ENCODE data around the gene SLC12A5.
A peak's percentile ranks its signal among the peaks of the same experiment; 100 is the strongest.

Gene SLC12A5

GRCh38 chr20:46012921-46013320 lies 16.1 kb upstream of the SLC12A5 start:
- no peak overlapping the region for H3K27ac Mint-ChIP-seq
- DNase-seq (ENCODE audit: low spot score) = no peak
- H3K4me1 Mint-ChIP-seq (ENCODE audit: low read depth) = peaks cover 43% of the 10 kb centered on the region
- peak overlapping the region; percentile 21 for H3K4me3 Mint-ChIP-seq
- H3K36me3 Mint-ChIP-seq (ENCODE audit: low read depth) = peaks cover 2% of the 10 kb centered on the region
- peaks cover 54% of the 10 kb centered on the region for H3K27me3 Mint-ChIP-seq (ENCODE audit: low read depth)
- H3K9me3 Mint-ChIP-seq = no peaks in the 10 kb centered on the region

GRCh38 chr20:46013322-46013828 lies 15.6 kb upstream of the SLC12A5 start:
- no peak overlapping the region for H3K27ac Mint-ChIP-seq
- no peaks in the 10 kb centered on the region for H3K9me3 Mint-ChIP-seq
- no peak for DNase-seq (ENCODE audit: low spot score)
- H3K27me3 Mint-ChIP-seq (ENCODE audit: low read depth) = peaks cover 53% of the 10 kb centered on the region
- H3K4me1 Mint-ChIP-seq (ENCODE audit: low read depth) = peaks cover 39% of the 10 kb centered on the region
- H3K36me3 Mint-ChIP-seq (ENCODE audit: low read depth) = peaks cover 2% of the 10 kb centered on the region
- peak overlapping the region; percentile 27 for H3K4me3 Mint-ChIP-seq

GRCh38 chr20:46013829-46014516 lies 15.0 kb upstream of the SLC12A5 start:
- Mint-ChIP-seq H3K9me3 (no peaks in the 10 kb centered on the region), H3K27ac (no peak overlapping the region), H3K4me1 (ENCODE audit: low read depth) (peaks cover 37% of the 10 kb centered on the region), H3K27me3 (ENCODE audit: low read depth) (peaks cover 54% of the 10 kb centered on the region), H3K36me3 (ENCODE audit: low read depth) (peaks cover 2% of the 10 kb centered on the region), H3K4me3 (peak overlapping the region; percentile 48)
- DNase-seq (ENCODE audit: low spot score) = peak; percentile 50

DNA sequence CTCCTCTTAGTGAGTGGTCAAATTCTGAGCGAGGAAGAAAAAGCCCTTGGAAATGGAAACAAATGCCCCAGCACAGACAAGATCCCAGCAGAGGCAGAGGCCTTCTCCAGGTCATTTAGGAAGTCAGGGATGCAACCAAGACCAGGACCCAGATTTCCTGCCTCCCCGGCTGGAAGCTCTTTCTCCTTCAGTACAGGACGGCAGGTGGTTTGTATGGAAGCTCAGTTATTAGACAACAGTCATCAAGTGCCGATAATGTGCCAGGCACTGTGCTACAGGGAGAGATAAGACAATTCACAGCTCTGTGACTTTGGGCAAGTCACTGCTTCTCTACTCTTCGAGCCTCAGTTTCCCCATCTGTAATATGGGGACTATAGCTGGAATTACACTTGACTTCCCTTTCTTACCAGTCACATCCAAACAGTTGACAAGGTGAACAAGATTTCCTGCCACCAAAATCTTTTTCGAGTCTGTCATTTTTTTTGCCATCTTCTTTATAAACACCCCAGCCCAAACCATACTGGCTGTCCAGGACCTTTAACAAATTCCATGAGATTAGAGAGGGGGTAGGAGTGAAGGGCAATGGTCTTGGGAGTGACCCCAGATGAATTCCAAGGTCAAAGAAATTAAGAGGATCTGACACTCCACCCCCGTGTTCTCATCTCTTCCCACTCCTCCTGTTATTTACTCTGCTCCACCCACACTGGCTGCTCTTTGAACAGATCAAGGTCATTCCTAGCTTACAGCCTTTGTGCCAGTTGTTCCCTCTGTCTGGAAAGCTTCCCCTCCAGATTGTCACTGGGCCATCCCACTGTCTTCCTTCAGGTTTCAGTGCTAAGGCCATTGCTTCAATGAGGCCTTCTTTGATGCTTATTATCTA lies 14.3 kb upstream of the SLC12A5 start:
- H3K27me3 Mint-ChIP-seq (ENCODE audit: low read depth) = peaks cover 47% of the 10 kb centered on the region
- no peak overlapping the region for H3K27ac Mint-ChIP-seq
- no peaks in the 10 kb centered on the region for H3K9me3 Mint-ChIP-seq
- DNase-seq (ENCODE audit: low spot score) = no peak
- peaks cover 29% of the 10 kb centered on the region for H3K4me1 Mint-ChIP-seq (ENCODE audit: low read depth)
- peak overlapping the region; percentile 36 for H3K4me3 Mint-ChIP-seq
- peaks cover 2% of the 10 kb centered on the region for H3K36me3 Mint-ChIP-seq (ENCODE audit: low read depth)

DNA sequence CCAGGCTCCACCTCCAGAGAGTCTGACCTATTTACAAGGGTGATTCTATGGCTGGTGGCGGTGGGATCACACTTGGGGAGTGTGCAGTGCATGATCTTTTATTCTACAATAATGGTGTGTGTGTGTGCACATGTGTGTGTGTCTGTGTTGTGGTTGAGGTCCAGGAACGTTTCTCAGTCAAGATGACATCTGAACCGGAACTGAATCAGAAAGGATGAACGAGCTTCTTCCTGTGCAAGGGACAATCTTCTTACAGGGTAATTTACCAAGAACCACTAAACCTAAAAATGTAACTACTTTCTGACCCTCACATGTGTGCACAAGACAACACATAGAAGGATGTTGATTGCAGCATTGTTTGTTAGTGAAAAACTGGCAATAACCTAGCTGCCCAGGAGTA lies 11.7 kb upstream of the SLC12A5 start:
- Mint-ChIP-seq H3K27me3 (ENCODE audit: low read depth) (peaks cover 41% of the 10 kb centered on the region), H3K27ac (no peak overlapping the region), H3K4me3 (no peak overlapping the region), H3K4me1 (ENCODE audit: low read depth) (peaks cover 23% of the 10 kb centered on the region), H3K36me3 (ENCODE audit: low read depth) (no peaks in the 10 kb centered on the region), H3K9me3 (no peaks in the 10 kb centered on the region)
- no peak for DNase-seq (ENCODE audit: low spot score)

DNA sequence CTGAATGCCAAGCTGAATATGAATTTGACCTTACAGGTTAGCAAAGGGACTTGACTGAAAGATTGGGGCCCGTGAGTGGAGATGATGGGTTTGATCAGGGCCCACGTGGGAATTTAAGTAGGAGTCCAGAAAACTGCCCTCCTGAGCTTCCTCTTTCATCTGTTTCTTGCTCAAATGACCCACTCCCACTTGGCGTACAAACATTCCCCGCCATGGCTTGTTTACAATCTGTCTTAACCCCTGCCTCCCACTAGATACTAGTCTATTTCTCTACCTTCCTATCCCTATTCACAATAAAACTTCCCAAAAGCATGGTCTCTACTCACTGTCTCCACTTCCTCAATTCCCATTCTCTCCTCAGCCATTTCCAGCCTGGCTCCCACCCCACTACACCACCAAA lies 10.9 kb upstream of the SLC12A5 start:
- Mint-ChIP-seq H3K4me1 (ENCODE audit: low read depth) (peaks cover 25% of the 10 kb centered on the region), H3K9me3 (no peaks in the 10 kb centered on the region), H3K4me3 (no peak overlapping the region), H3K27ac (no peak overlapping the region), H3K27me3 (ENCODE audit: low read depth) (peaks cover 33% of the 10 kb centered on the region), H3K36me3 (ENCODE audit: low read depth) (no peaks in the 10 kb centered on the region)
- DNase-seq (ENCODE audit: low spot score) = no peak

GRCh38 chr20:46018611-46019010 lies 10.4 kb upstream of the SLC12A5 start:
- peaks cover 27% of the 10 kb centered on the region for H3K4me1 Mint-ChIP-seq (ENCODE audit: low read depth)
- H3K36me3 Mint-ChIP-seq (ENCODE audit: low read depth) = no peaks in the 10 kb centered on the region
- H3K27ac Mint-ChIP-seq = no peak overlapping the region
- no peak for DNase-seq (ENCODE audit: low spot score)
- H3K4me3 Mint-ChIP-seq = no peak overlapping the region
- H3K9me3 Mint-ChIP-seq = no peaks in the 10 kb centered on the region
- peaks cover 38% of the 10 kb centered on the region for H3K27me3 Mint-ChIP-seq (ENCODE audit: low read depth)

GRCh38 chr20:46020555-46020954 lies 8.5 kb upstream of the SLC12A5 start:
- Mint-ChIP-seq H3K27ac (no peak overlapping the region), H3K9me3 (no peaks in the 10 kb centered on the region), H3K36me3 (ENCODE audit: low read depth) (no peaks in the 10 kb centered on the region), H3K27me3 (ENCODE audit: low read depth) (peaks cover 47% of the 10 kb centered on the region), H3K4me1 (ENCODE audit: low read depth) (peaks cover 19% of the 10 kb centered on the region), H3K4me3 (peak overlapping the region; percentile 10)
- no peak for DNase-seq (ENCODE audit: low spot score)

DNA sequence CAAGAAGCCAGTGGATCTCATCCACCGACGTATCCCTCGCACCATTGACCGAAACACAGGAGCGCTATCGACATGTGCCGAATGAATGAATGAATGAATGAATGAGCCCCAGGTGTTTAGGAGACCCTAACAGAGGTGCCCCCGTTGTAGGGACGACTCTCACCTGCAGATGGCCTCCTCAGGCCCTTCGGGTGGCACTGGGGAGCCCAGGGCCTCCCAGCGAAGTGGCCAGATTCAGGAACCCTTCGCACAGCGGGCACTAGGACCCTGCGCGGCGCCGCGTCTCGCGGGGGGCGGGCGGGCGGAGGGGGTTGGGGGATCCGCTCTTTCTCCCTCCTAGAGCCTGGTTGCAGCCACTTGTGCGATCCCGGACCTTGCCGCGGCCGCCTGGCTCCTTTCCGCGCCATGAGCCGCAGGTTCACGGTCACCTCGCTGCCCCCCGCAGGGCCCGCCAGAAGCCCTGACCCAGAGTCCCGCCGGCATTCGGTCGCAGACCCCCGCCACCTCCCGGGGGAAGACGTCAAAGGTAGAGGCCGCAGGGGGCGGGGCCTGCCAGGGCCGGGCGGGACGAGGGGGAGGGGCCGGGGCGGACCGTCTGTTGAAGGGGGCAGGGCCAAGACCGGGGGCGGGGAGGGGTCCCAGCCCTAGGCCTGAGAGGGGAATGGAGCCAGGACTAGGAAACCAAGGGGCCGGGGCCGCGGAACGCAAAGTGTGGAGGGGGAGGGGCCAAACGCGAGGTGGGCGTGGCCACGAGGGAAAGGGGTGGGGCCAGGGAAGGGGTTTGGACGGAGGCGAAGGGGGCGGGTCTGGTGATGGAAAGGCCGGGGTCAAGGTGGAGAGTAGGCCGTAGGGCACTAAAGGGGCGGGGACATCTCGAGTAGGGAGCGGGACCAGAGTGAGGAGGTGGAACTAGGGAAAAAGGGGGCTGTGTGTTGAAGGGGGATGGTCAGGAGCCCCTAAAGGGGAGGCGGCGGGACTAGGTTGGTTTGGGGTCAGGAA lies 7.4 kb upstream of the SLC12A5 start:
- Mint-ChIP-seq H3K36me3 (ENCODE audit: low read depth) (no peaks in the 10 kb centered on the region), H3K4me3 (peak overlapping the region; percentile 75), H3K27ac (no peak overlapping the region), H3K27me3 (ENCODE audit: low read depth) (peaks cover 47% of the 10 kb centered on the region), H3K4me1 (ENCODE audit: low read depth) (peaks cover 19% of the 10 kb centered on the region), H3K9me3 (no peaks in the 10 kb centered on the region)
- DNase-seq (ENCODE audit: low spot score) = no peak

- no peak overlapping the region for H3K27ac Mint-ChIP-seq
- H3K9me3 Mint-ChIP-seq = no peaks in the 10 kb centered on the region
- peak; percentile 61 for DNase-seq (ENCODE audit: low spot score)
- H3K4me3 Mint-ChIP-seq = peak overlapping the region; percentile 75
- H3K27me3 Mint-ChIP-seq (ENCODE audit: low read depth) = peaks cover 44% of the 10 kb centered on the region
- no peaks in the 10 kb centered on the region for H3K36me3 Mint-ChIP-seq (ENCODE audit: low read depth)
- H3K4me1 Mint-ChIP-seq (ENCODE audit: low read depth) = peaks cover 17% of the 10 kb centered on the region
These were observed 6.4 kb upstream of the SLC12A5 start for GRCh38 chr20:46022411-46023147.

GRCh38 chr20:46023148-46023484 lies 5.9 kb upstream of the SLC12A5 start:
- H3K4me1 Mint-ChIP-seq (ENCODE audit: low read depth) = peaks cover 17% of the 10 kb centered on the region
- H3K9me3 Mint-ChIP-seq = no peaks in the 10 kb centered on the region
- peak overlapping the region; percentile 42 for H3K4me3 Mint-ChIP-seq
- H3K27me3 Mint-ChIP-seq (ENCODE audit: low read depth) = peaks cover 43% of the 10 kb centered on the region
- H3K27ac Mint-ChIP-seq = no peak overlapping the region
- no peaks in the 10 kb centered on the region for H3K36me3 Mint-ChIP-seq (ENCODE audit: low read depth)
- DNase-seq (ENCODE audit: low spot score) = no peak

DNA sequence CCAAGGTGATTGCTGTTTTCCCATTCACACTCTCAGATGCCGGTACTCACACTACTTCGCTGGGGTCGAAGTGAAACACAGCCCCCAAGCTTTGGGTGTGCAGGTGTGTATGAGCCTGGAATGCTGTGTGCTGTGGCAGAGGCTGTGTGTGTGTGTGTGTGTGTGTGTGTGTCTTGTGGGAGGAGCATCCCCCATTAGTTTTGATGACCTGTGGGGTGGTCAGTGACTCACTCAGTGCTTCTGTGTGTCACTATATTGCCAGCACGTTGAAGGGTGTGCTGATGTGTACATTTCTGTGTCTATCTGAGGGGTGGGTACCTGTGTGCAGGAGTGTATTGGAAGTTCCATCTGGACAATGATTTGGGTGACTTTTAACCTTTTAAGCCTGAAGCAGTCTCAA lies 5.0 kb upstream of the SLC12A5 start:
- Mint-ChIP-seq H3K36me3 (ENCODE audit: low read depth) (no peaks in the 10 kb centered on the region), H3K4me3 (no peak overlapping the region), H3K27me3 (ENCODE audit: low read depth) (peaks cover 38% of the 10 kb centered on the region), H3K27ac (no peak overlapping the region), H3K9me3 (no peaks in the 10 kb centered on the region), H3K4me1 (ENCODE audit: low read depth) (peaks cover 17% of the 10 kb centered on the region)
- DNase-seq (ENCODE audit: low spot score) = no peak

- peaks cover 1% of the 10 kb centered on the region for H3K36me3 Mint-ChIP-seq (ENCODE audit: low read depth)
- DNase-seq (ENCODE audit: low spot score) = no peak
- H3K4me3 Mint-ChIP-seq = no peak overlapping the region
- H3K27me3 Mint-ChIP-seq (ENCODE audit: low read depth) = peaks cover 40% of the 10 kb centered on the region
- no peaks in the 10 kb centered on the region for H3K9me3 Mint-ChIP-seq
- H3K27ac Mint-ChIP-seq = no peak overlapping the region
- H3K4me1 Mint-ChIP-seq (ENCODE audit: low read depth) = peaks cover 17% of the 10 kb centered on the region
These were observed 3.6 kb upstream of the SLC12A5 start for GRCh38 chr20:46025376-46025783.

Measured in T-helper 2 cell treated with Interferon-gamma antibody and Interleukin-4, amounts not matched to agents 5 μg/mL and 100 μg/mL, for 36 hours (primary cell).